Central memory CD4-positive, alpha-beta T cell (primary cell): ENCODE data around the gene KRTAP5-6.

ENCODE experiments used
- DNase-seq: peaks from one replicate; pipeline ENCODE4 v3.0.0; 2022

Gene KRTAP5-6

GRCh38 chr11:1734641-1735081 lies 37.7 kb downstream of the KRTAP5-6 start:
- no peak for DNase-seq

GRCh38 chr11:1735271-1735670 lies 38.3 kb downstream of the KRTAP5-6 start:
- no peak for DNase-seq

- DNase-seq: no peak
Measured at GRCh38 chr11:1736447-1736992, 39.5 kb downstream of the KRTAP5-6 start.

GRCh38 chr11:1737080-1737757 lies 40.2 kb downstream of the KRTAP5-6 start:
- DNase-seq: no peak

- no peak for DNase-seq
Measured at GRCh38 chr11:1738380-1738779, 41.4 kb downstream of the KRTAP5-6 start.

GRCh38 chr11:1739576-1739975 lies 42.6 kb downstream of the KRTAP5-6 start:
- no peak for DNase-seq

GRCh38 chr11:1740786-1741530 lies 44.0 kb downstream of the KRTAP5-6 start:
- no peak for DNase-seq

- DNase-seq: no peak
Measured at GRCh38 chr11:1741741-1742140, 44.7 kb downstream of the KRTAP5-6 start.

GRCh38 chr11:1742371-1742770 lies 45.4 kb downstream of the KRTAP5-6 start:
- DNase-seq: no peak

- DNase-seq: no peak
Measured at GRCh38 chr11:1742869-1743584, 46.0 kb downstream of the KRTAP5-6 start.

GRCh38 chr11:1743585-1744136 lies 46.7 kb downstream of the KRTAP5-6 start:
- no peak for DNase-seq

- no peak for DNase-seq
Measured at GRCh38 chr11:1744137-1744886, 47.3 kb downstream of the KRTAP5-6 start.

- DNase-seq: no peak
Measured at GRCh38 chr11:1744891-1745700, 48.1 kb downstream of the KRTAP5-6 start.

- DNase-seq: no peak
Measured at GRCh38 chr11:1745701-1746320, 48.8 kb downstream of the KRTAP5-6 start.

- no peak for DNase-seq
Measured at GRCh38 chr11:1746511-1746931, 49.5 kb downstream of the KRTAP5-6 start.

GRCh38 chr11:1746956-1747752 lies 50.2 kb downstream of the KRTAP5-6 start:
- no peak for DNase-seq
